ENCODE measurements around the gene DCTN5.

DCTN5 gene

DNA sequence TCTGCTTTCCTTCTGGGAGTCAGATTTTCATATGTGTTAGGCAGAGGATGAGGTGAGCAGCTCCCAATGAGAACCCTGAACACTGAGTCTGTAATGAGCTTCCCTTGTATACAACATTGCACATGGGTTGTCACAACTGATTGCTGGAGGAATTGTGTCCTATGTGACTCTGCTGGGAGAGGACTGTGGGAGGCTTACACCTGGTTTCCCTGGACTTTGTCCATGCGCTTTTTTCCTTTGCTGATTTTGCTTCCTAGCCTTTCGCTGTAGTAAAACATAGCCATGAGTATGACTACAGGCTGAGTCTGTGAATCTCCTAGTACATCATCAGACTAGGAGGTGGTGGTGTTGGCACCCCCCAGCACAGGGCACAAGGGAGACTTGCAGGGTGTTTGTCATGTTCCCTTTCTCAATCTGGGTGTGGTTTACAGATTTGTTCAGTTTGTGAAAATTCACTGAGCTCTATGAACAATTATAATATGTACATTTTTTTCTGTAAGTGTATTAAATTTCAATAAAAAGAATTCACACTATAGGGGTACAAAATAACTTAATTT, 35.7 kb downstream of the DCTN5 start:
- no peak for DNase-seq (ENCODE audit: low read depth)
- H3K4me3 ChIP-seq (ENCODE audit: low read length), result no peak overlapping the region
- TF ChIP-seq CTCF (conservative IDR thresholded peaks at IDR 0.05; ENCODE audit: low read depth, low read length), result no peak

GRCh38 chr16:23678430-23679273, 37.4 kb downstream of the DCTN5 start, which contains the start of gene PLK1:
PLK1 (plus strand) TSS chr16:23678889; CDS start chr16:23678933, 44 bp downstream.
- peak; percentile 46 for DNase-seq (ENCODE audit: low read depth)
- TF ChIP-seq CTCF (conservative IDR thresholded peaks at IDR 0.05; ENCODE audit: low read depth, low read length), result peak; percentile 50
- H3K4me3 ChIP-seq (ENCODE audit: low read length), result peak within 1 kb of the TSS; percentile 83

GRCh38 chr16:23679274-23679985, 38.2 kb downstream of the DCTN5 start:
- no peak for DNase-seq (ENCODE audit: low read depth)
- H3K4me3 ChIP-seq (ENCODE audit: low read length), result peak overlapping the region; percentile 83
- TF ChIP-seq CTCF (conservative IDR thresholded peaks at IDR 0.05; ENCODE audit: low read depth, low read length), result no peak

- no peak for TF ChIP-seq CTCF (conservative IDR thresholded peaks at IDR 0.05; ENCODE audit: low read depth, low read length)
- DNase-seq (ENCODE audit: low read depth), result no peak
- peak overlapping the region; percentile 83 for H3K4me3 ChIP-seq (ENCODE audit: low read length)
These were observed 38.7 kb downstream of the DCTN5 start for GRCh38 chr16:23679986-23680336.

GRCh38 chr16:23682181-23682580, 40.9 kb downstream of the DCTN5 start:
- TF ChIP-seq CTCF (conservative IDR thresholded peaks at IDR 0.05; ENCODE audit: low read depth, low read length), result no peak
- no peak overlapping the region for H3K4me3 ChIP-seq (ENCODE audit: low read length)
- DNase-seq (ENCODE audit: low read depth), result no peak

DNA sequence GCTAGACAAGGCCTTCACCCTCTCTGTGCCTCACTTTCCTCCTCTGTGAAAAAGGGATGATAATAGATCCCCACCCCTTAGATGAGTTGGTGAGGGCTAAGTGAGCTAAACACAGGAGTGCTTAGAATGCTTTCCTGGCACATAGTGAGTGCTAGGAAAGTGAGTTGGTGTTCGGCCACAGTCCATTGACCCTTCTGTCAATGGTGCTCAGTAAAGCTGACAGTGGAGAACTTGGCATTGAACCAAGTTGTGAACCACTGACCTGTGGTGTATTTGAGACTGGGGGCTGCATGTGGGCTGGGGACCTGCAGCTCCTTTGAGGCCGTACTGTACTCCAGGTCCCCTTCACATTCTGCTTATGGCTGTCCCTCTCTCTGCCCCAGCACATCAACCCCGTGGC, 42.2 kb downstream of the DCTN5 start:
- H3K4me3 ChIP-seq (ENCODE audit: low read length), result no peak overlapping the region
- no peak for TF ChIP-seq CTCF (conservative IDR thresholded peaks at IDR 0.05; ENCODE audit: low read depth, low read length)

More for the DNA sequence above, 42.2 kb downstream of the DCTN5 start:
- DNase-seq (ENCODE audit: low read depth), result no peak

Data from retinal pigment epithelial cell (primary cell).